Measurements from ENCODE around the gene RPS16. TPM values are rescaled to one million over a fixed set of nuclear protein-coding genes. Genes with fewer than 3 reads are reported as not detected.

The RPS16 gene
- total and polyA plus RNA-seq, 2 of the 13 experiments (the other 11 are each of a cell fraction or from before 2014, with no cell fraction given): 488 to 2,583 TPM

DNA sequence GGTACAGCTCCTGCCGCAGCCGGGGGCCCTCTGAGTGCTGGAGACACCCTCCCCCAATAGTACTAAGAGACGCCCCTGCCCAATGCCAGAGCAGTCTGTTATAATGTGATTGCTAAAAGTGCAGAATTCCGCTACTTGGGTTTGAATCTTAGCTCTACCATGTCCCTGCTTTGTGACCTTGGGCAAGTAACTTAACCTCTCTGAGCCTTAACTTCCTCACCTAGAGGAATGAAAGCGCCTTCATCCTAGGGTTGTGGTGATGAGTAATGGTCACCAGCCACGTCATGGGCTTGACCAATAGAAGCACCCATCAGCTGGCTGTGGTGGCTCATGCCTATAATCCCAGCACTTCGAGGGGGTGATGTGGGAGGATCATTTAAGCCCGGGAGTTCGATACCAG, 16.7 kb downstream of the RPS16 start:
- Histone ChIP-seq H3K79me2 (ENCODE audit: insufficient read depth, low read length) (peaks cover 2% of the 10 kb centered on the region), H4K20me1 (ENCODE audit: insufficient read depth, low read length) (no peaks in the 10 kb centered on the region), H2AFZ (ENCODE audit: low read length) (no peak overlapping the region), H3K9me3 (ENCODE audit: low read length) (no peaks in the 10 kb centered on the region), H3K36me3 (replicated peaks in 1 of 2; ENCODE audit: control insufficient read depth in 1 of 2, insufficient read depth in 2 of 2, low read length in 2 of 2) (peaks cover 4 to 10% of the 10 kb centered on the region in 2 experiments; a peak in 4 of 5 replicates), H3K27me3 (ENCODE audit: control insufficient read depth in 1 of 2, insufficient read depth in 2 of 2, low read length in 2 of 2) (no peaks in the 10 kb centered on the region), H3K9ac (ENCODE audit: insufficient read depth, low read depth, low read length) (no peak overlapping the region), H3K4me1 (ENCODE audit: insufficient read depth, low read length) (peaks cover 28% of the 10 kb centered on the region), H3K4me3 (replicated peaks in 1 of 3; ENCODE audit: insufficient read depth in 1 of 3, low read depth in 2 of 3, low read length in 3 of 3) (no peak overlapping the region), H3K4me2 (ENCODE audit: low read depth, low read length) (no peak overlapping the region), H3K27ac (ENCODE audit: extremely low read length, insufficient read depth, low read length) (no peak overlapping the region)
- FAIRE-seq: no peak
- WGBS (ENCODE audit: low lambda C conversion rate): 93% methylated on average over 8 of the region's 9 CpGs
- BruUV-seq (replicated peaks): no TSS peak
- ATAC-seq: no peak
- in situ Hi-C loops (cut with HindIII; ENCODE audit: extremely low pct_ligation_motif_present, low pct_unique_long_range_greater_than_20kb): no loop called here
- TF ChIP-seq MTA3 (CRISPR knock-in tag; IDR thresholded peaks at IDR 0.05) (no peak), ZNF768 (CRISPR knock-in tag; IDR thresholded peaks at IDR 0.05) (peak; percentile 82), AHR (CRISPR knock-in tag; IDR thresholded peaks at IDR 0.05) (no peak), ZMYM3 (CRISPR knock-in tag; IDR thresholded peaks at IDR 0.05) (peak; percentile 32; the same call in 1 of the 2 replicates)
- ChIA-PET POLR2A (interaction anchor here (3.2 kb wide), 1 partner anchor 16 kb away, joined by 14 read pairs; the partner anchor contains the start of gene RPS16), CTCF (ENCODE audit: low intra/inter-chr PET ratio, low total read pairs) (no interaction called here)
- intact Hi-C loops (cut with micrococcal nuclease; ENCODE audit: unreplicated experiment): loop anchor here (10.0 kb wide), 1 partner anchor 116 kb away; the partner anchor contains the start of gene EID2B
- DNase-seq (ENCODE audit: low spot score): no peak

DNA sequence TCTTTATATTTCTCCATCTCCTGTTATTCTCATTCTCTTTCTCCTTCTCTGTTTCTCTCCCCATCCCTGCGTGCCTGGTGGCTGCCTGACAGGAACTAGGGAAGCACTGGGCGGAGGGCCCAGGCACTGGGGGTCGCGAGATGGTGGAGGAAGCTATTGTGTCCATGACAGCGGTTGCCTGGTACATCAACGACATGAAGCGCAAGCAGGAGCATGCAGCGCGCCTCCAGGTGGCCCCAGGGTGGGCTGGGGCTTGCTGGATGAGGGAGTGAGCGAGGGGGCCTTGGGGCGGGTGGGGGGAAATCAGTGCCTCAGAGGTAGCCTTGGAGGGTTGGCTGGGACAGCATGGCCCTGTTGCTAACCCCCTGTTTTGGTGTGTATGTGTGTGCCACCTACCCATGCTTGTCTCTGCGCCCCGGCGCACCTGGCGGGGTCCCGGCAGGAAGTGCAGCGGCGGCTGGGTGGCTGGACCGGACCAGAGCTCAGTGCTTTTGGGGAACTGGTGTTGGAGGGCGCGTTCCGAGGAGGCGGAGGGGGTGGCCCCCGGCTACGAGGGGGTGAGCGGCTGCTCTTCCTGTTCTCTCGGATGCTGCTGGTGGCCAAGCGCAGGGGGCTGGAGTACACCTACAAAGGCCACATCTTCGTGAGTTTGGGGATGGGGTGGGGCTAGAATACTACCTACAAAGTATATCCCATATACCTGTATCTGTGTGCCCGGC, 18.1 kb downstream of the RPS16 start:
- ATAC-seq (no peak), DNase-seq (ENCODE audit: low spot score) (no peak), FAIRE-seq (no peak)
- Histone ChIP-seq H3K9ac (ENCODE audit: insufficient read depth, low read depth, low read length) (no peak overlapping the region), H3K79me2 (ENCODE audit: insufficient read depth, low read length) (peaks cover 6% of the 10 kb centered on the region), H3K27ac (ENCODE audit: extremely low read length, insufficient read depth, low read length) (no peak overlapping the region), H3K9me3 (ENCODE audit: low read length) (no peaks in the 10 kb centered on the region), H2AFZ (ENCODE audit: low read length) (no peak overlapping the region), H4K20me1 (ENCODE audit: insufficient read depth, low read length) (no peaks in the 10 kb centered on the region), H3K27me3 (ENCODE audit: control insufficient read depth in 1 of 2, insufficient read depth in 2 of 2, low read length in 2 of 2) (no peaks in the 10 kb centered on the region), H3K4me2 (ENCODE audit: low read depth, low read length) (no peak overlapping the region), H3K4me1 (ENCODE audit: insufficient read depth, low read length) (peaks cover 32% of the 10 kb centered on the region), H3K36me3 (replicated peaks in 1 of 2; ENCODE audit: control insufficient read depth in 1 of 2, insufficient read depth in 2 of 2, low read length in 2 of 2) (peaks cover 4 to 10% of the 10 kb centered on the region in 2 experiments; a peak in 4 of 5 replicates), H3K4me3 (replicated peaks in 1 of 3; ENCODE audit: insufficient read depth in 1 of 3, low read depth in 2 of 3, low read length in 3 of 3) (no peak overlapping the region)
- TF ChIP-seq ZBTB8A (CRISPR knock-in tag; IDR thresholded peaks at IDR 0.05; ENCODE audit: borderline replicate concordance, low read depth) (no peak), CENPX (CRISPR knock-in tag; IDR thresholded peaks at IDR 0.05) (no peak), JUN (CRISPR knock-in tag; IDR thresholded peaks at IDR 0.05) (no peak), HMG20A (CRISPR knock-in tag; IDR thresholded peaks at IDR 0.05; ENCODE audit: borderline replicate concordance) (no peak), SNRNP70 (IDR thresholded peaks at IDR 0.05; ENCODE audit: low read depth, low read length) (no peak), TP53 (CRISPR knock-in tag; conservative IDR thresholded peaks at IDR 0.05) (no peak), EZH2 (conservative IDR thresholded peaks at IDR 0.05; ENCODE audit: low read depth, low read length) (no peak), BCL6 (CRISPR knock-in tag; IDR thresholded peaks at IDR 0.05) (no peak), CBFB (CRISPR knock-in tag; IDR thresholded peaks at IDR 0.05) (no peak)
- TF ChIP-seq, protein P1, sequence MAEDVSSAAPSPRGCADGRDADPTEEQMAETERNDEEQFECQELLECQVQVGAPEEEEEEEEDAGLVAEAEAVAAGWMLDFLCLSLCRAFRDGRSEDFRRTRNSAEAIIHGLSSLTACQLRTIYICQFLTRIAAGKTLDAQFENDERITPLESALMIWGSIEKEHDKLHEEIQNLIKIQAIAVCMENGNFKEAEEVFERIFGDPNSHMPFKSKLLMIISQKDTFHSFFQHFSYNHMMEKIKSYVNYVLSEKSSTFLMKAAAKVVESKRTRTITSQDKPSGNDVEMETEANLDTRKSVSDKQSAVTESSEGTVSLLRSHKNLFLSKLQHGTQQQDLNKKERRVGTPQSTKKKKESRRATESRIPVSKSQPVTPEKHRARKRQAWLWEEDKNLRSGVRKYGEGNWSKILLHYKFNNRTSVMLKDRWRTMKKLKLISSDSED (CRISPR knock-in tag; IDR thresholded peaks at IDR 0.05): no peak
- TF ChIP-seq, protein P2, sequence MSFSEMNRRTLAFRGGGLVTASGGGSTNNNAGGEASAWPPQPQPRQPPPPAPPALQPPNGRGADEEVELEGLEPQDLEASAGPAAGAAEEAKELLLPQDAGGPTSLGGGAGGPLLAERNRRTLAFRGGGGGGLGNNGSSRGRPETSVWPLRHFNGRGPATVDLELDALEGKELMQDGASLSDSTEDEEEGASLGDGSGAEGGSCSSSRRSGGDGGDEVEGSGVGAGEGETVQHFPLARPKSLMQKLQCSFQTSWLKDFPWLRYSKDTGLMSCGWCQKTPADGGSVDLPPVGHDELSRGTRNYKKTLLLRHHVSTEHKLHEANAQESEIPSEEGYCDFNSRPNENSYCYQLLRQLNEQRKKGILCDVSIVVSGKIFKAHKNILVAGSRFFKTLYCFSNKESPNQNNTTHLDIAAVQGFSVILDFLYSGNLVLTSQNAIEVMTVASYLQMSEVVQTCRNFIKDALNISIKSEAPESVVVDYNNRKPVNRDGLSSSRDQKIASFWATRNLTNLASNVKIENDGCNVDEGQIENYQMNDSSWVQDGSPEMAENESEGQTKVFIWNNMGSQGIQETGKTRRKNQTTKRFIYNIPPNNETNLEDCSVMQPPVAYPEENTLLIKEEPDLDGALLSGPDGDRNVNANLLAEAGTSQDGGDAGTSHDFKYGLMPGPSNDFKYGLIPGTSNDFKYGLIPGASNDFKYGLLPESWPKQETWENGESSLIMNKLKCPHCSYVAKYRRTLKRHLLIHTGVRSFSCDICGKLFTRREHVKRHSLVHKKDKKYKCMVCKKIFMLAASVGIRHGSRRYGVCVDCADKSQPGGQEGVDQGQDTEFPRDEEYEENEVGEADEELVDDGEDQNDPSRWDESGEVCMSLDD (CRISPR knock-in tag; IDR thresholded peaks at IDR 0.05; ENCODE audit: borderline replicate concordance): no peak
- no TSS peak for BruUV-seq (replicated peaks)
- intact Hi-C loops (cut with micrococcal nuclease; ENCODE audit: unreplicated experiment): loop anchor here (10.0 kb wide), 1 partner anchor 117 kb away; the partner anchor contains the start of gene EID2B
- ChIA-PET POLR2A (interaction anchor here (2.1 to 4.2 kb wide), 2 partner anchors 11 to 18 kb away, joined by 13 to 31 read pairs; partner anchors contain the start of gene RPS16), CTCF (ENCODE audit: low intra/inter-chr PET ratio, low total read pairs) (no interaction called here)
- in situ Hi-C loops (cut with HindIII; ENCODE audit: extremely low pct_ligation_motif_present, low pct_unique_long_range_greater_than_20kb): no loop called here
- WGBS (ENCODE audit: low lambda C conversion rate): 96% methylated on average over 26 of the region's 30 CpGs

All from HepG2 (cell line).